ENCODE results near the gene MYO3B. TPM values are rescaled to one million over a fixed set of nuclear protein-coding genes. Genes with fewer than 3 reads are reported as not detected.

The MYO3B gene
- total RNA-seq, 1 donor from 2014 or later, result not detected

- no peak for DNase-seq (ENCODE audit: low spot score, unreplicated experiment)
- Mint-ChIP-seq H3K27ac (no peak overlapping the region), H3K4me3 (ENCODE audit: low read depth) (no peak overlapping the region), H3K36me3 (ENCODE audit: insufficient read depth) (no peaks in the 10 kb centered on the region), H3K9me3 (ENCODE audit: low read depth) (no peaks in the 10 kb centered on the region), H3K27me3 (no peaks in the 10 kb centered on the region), H3K4me1 (ENCODE audit: low read depth) (no peaks in the 10 kb centered on the region)
- TF ChIP-seq, protein P1, sequence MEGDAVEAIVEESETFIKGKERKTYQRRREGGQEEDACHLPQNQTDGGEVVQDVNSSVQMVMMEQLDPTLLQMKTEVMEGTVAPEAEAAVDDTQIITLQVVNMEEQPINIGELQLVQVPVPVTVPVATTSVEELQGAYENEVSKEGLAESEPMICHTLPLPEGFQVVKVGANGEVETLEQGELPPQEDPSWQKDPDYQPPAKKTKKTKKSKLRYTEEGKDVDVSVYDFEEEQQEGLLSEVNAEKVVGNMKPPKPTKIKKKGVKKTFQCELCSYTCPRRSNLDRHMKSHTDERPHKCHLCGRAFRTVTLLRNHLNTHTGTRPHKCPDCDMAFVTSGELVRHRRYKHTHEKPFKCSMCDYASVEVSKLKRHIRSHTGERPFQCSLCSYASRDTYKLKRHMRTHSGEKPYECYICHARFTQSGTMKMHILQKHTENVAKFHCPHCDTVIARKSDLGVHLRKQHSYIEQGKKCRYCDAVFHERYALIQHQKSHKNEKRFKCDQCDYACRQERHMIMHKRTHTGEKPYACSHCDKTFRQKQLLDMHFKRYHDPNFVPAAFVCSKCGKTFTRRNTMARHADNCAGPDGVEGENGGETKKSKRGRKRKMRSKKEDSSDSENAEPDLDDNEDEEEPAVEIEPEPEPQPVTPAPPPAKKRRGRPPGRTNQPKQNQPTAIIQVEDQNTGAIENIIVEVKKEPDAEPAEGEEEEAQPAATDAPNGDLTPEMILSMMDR (IDR thresholded peaks at IDR 0.05; ENCODE audit: unreplicated experiment), result no peak
Observed at GRCh38 chr2:170641961-170642360, 464.0 kb downstream of the MYO3B start.

GRCh38 chr2:170643346-170643745 is 465.4 kb downstream of the MYO3B start:
- Mint-ChIP-seq H3K27ac (no peak overlapping the region), H3K4me1 (ENCODE audit: low read depth) (no peaks in the 10 kb centered on the region), H3K9me3 (ENCODE audit: low read depth) (no peaks in the 10 kb centered on the region), H3K27me3 (no peaks in the 10 kb centered on the region), H3K4me3 (ENCODE audit: low read depth) (no peak overlapping the region), H3K36me3 (ENCODE audit: insufficient read depth) (no peaks in the 10 kb centered on the region)
- no peak for DNase-seq (ENCODE audit: low spot score, unreplicated experiment)
- TF ChIP-seq, protein P1 (IDR thresholded peaks at IDR 0.05; ENCODE audit: unreplicated experiment), result no peak

GRCh38 chr2:170647741-170648436 is 469.9 kb downstream of the MYO3B start:
- Mint-ChIP-seq H3K36me3 (ENCODE audit: insufficient read depth) (no peaks in the 10 kb centered on the region), H3K27me3 (no peaks in the 10 kb centered on the region), H3K9me3 (ENCODE audit: low read depth) (no peaks in the 10 kb centered on the region), H3K4me3 (ENCODE audit: low read depth) (no peak overlapping the region), H3K4me1 (ENCODE audit: low read depth) (peaks cover 3% of the 10 kb centered on the region), H3K27ac (no peak overlapping the region)
- DNase-seq (ENCODE audit: low spot score, unreplicated experiment), result no peak
- TF ChIP-seq, protein P1 (IDR thresholded peaks at IDR 0.05; ENCODE audit: unreplicated experiment), result no peak

DNA sequence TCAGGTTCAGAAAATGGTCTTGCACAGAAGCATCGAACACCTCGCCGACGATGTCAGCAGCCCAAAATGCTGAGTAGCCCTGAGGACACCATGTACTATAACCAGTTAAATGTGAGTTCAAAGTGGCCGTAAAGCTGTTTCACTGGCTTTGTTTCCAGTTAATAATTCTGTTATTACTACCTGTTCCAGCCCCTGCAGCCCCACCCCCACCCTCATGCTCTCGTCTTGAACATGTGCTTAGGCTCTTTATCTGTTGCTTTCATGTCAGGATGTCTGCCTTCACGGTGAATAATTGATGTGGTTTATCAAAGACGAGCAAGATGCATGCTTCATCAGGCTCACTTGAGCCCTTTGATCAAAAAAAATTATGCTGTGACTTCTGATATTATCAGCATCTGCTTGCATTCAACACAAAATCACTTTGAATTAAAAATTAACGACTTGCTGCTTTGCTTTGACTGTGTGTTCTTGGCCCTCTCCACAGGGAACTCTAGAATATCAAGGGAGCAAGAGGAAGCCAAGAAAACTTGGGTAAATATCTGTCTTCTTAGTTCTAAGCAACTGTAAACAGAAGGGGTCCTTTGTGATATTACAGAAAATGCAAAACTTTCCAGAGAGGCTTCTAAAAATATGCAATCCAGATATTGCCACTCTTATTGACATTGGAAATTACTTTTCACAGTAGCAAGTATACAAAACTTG is 473.8 kb downstream of the MYO3B start:
- H3K4me3 Mint-ChIP-seq (ENCODE audit: low read depth), result no peak overlapping the region
- no peaks in the 10 kb centered on the region for H3K27me3 Mint-ChIP-seq
- TF ChIP-seq, protein P1 (IDR thresholded peaks at IDR 0.05; ENCODE audit: unreplicated experiment), result no peak
- peaks cover 3% of the 10 kb centered on the region for H3K4me1 Mint-ChIP-seq (ENCODE audit: low read depth)
- no peak overlapping the region for H3K27ac Mint-ChIP-seq
- H3K36me3 Mint-ChIP-seq (ENCODE audit: insufficient read depth), result no peaks in the 10 kb centered on the region
- DNase-seq (ENCODE audit: low spot score, unreplicated experiment), result no peak
- H3K9me3 Mint-ChIP-seq (ENCODE audit: low read depth), result no peaks in the 10 kb centered on the region

- Mint-ChIP-seq H3K4me1 (ENCODE audit: low read depth) (peaks cover 3% of the 10 kb centered on the region), H3K4me3 (ENCODE audit: low read depth) (no peak overlapping the region), H3K27ac (no peak overlapping the region), H3K9me3 (ENCODE audit: low read depth) (no peaks in the 10 kb centered on the region), H3K36me3 (ENCODE audit: insufficient read depth) (no peaks in the 10 kb centered on the region), H3K27me3 (no peaks in the 10 kb centered on the region)
- TF ChIP-seq, protein P1 (IDR thresholded peaks at IDR 0.05; ENCODE audit: unreplicated experiment), result no peak
- no peak for DNase-seq (ENCODE audit: low spot score, unreplicated experiment)
Observed at GRCh38 chr2:170652637-170653417, 474.9 kb downstream of the MYO3B start.

All from progenitor cell of endocrine pancreas (in vitro differentiated cells).